Fibroblast of villous mesenchyme (primary cell): ENCODE results near the gene TPRKB. TPM values are rescaled to one million over a fixed set of nuclear protein-coding genes. Genes with fewer than 3 reads are reported as not detected.
"Not testable (repeated sequence)": the region's sequence is repeated elsewhere in the genome, so short reads cannot be mapped to it uniquely, and the experiment has no call there.

ENCODE experiments used
- DNase-seq: peaks from one replicate; pipeline ENCODE4 v3.0.0-alpha.2; 2010; ENCODE audit warnings: low read depth
- H3K4me3 ChIP-seq: 2 replicates; pipeline ENCODE4 v1.5.1; 2011; ENCODE audit warnings: low read depth, mild to moderate bottlenecking, low read length
- total RNA-seq: library from RNA; depleted of rRNA; stranded (reverse); fragments of >200 nt; gene quantifications from 2 replicates; pipeline ENCODE4 v1.2.3, GENCODE V29; 2012
- TF ChIP-seq, protein P1 (sequence below): IDR thresholded peaks from 2 replicates; pipeline ENCODE4 v1.5.1; 2012; ENCODE audit warnings: low read depth, mild to moderate bottlenecking, low read length; ENCODE audit not compliant: insufficient read depth

TPRKB gene
- 20.6 and 22.9 TPM in 2 replicates for total RNA-seq

DNA sequence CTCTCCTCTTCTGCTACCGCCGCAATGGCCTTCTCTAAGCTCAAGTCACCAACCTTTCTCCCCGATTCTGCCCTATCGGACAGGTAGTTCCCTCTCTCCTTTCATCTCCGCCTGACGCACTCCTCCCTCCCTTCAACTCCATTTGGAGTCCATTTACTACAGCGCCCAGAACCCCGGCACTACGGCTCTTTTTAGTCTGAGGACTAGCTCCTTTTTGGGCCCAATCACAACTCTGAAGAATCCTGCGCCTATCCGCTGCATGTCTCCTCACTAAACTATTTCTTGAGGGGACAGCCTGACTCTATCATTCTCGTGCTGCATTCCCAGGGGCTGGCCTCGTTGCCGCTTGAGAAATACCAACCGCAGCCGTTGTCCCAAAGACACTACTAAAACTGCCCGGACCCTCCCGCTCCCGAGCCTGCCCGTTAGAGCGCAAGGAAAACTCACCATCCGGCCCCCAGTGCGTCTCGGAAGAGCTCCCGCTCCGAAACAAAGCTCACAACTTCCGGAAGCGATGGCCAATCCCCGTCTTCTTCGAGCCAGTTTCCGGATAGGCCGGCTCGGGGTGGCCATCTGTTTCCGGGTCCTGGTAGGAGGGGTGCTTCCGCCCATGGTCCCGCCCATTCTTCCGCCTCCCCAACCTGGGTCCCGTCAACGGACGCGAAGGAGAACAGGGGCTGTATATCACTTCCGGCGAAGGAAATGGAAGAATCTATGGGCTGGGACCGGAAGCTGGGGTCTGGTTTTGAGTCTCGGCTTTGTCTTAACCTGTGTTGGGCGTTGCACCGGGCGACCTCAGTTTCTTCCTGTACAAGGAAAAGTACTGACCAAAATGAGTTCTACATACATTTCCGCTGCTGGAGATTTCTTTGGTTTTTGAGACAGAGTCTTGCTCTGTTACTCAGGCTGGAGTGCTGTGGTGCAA lies at the start of gene TPRKB:
Gene TPRKB (minus strand): TSS at position 491 of the 925 bp plus-strand sequence. CDS start 2,776 bp downstream, outside the sequence.
- DNase-seq, result peak; percentile 98
- TF ChIP-seq, protein P1, sequence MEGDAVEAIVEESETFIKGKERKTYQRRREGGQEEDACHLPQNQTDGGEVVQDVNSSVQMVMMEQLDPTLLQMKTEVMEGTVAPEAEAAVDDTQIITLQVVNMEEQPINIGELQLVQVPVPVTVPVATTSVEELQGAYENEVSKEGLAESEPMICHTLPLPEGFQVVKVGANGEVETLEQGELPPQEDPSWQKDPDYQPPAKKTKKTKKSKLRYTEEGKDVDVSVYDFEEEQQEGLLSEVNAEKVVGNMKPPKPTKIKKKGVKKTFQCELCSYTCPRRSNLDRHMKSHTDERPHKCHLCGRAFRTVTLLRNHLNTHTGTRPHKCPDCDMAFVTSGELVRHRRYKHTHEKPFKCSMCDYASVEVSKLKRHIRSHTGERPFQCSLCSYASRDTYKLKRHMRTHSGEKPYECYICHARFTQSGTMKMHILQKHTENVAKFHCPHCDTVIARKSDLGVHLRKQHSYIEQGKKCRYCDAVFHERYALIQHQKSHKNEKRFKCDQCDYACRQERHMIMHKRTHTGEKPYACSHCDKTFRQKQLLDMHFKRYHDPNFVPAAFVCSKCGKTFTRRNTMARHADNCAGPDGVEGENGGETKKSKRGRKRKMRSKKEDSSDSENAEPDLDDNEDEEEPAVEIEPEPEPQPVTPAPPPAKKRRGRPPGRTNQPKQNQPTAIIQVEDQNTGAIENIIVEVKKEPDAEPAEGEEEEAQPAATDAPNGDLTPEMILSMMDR, result no peak

DNA sequence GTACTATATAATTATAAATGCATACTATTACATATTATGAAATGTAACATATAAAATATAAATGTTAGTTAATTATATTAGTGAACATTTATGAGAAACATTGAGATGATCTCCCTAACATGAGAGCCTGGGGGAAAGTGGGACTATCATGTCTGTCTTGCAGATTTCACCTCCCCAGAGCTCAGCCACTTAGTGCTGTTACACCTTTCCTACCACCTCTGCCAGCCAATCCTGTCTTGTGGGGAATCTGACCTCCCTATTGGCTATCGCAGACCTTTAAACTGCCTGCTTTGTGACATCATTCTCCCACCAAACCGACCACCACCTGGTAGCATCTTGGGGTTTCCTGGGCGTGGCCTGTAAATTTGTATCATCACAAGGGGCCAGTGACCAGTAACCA lies 46.7 kb upstream of the TPRKB start, which contains the start of gene C2orf78:
Gene C2orf78 (plus strand): TSS at position 301 of the 400 bp plus-strand sequence. CDS start 127 bp downstream, outside the sequence.
- H3K4me3 ChIP-seq, DNase-seq: not testable (repeated sequence)

More for the DNA sequence above, at the start of gene TPRKB:
- H3K4me3 ChIP-seq, result peak within 1 kb of the TSS; percentile 85

DNA sequence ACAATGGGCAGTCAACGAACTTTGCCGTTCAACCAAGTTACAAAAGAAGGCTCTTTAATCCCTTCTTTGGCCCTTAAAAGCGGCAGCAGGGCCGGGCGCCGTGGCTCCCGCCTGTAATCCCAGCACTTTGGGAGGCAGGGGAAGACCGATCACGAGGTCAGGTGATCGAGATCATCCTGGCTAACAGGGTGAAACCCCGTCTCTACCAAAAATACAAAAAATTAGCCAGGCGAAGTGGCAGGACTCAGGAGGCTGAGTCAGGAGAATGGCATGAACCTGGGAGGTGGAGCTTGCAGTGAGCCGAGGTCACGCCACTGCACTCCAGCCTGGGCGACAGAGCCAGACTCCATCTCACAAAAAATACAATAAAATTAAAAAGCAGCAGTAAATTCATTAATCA lies 46.3 kb upstream of the TPRKB start:
- peak; percentile 13 for DNase-seq
- not testable (repeated sequence) for H3K4me3 ChIP-seq

DNA sequence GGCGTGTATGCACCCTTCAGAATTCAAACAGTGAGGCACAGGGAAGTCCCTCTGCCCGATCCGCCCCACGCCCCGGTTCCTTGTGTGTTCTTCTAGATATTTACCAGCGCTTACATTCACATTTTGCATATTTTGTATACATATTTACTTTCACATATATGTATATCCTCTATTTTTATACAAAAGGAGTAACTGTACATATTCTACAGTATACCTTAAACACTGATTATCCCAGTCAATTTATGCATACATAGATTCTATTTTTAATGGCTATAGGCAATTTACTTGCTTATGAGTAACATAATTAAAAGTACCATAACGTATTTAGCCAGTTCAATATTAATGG lies 43.1 kb upstream of the TPRKB start:
- H3K4me3 ChIP-seq, result peak overlapping the region; percentile 100
- DNase-seq, result no peak

DNA sequence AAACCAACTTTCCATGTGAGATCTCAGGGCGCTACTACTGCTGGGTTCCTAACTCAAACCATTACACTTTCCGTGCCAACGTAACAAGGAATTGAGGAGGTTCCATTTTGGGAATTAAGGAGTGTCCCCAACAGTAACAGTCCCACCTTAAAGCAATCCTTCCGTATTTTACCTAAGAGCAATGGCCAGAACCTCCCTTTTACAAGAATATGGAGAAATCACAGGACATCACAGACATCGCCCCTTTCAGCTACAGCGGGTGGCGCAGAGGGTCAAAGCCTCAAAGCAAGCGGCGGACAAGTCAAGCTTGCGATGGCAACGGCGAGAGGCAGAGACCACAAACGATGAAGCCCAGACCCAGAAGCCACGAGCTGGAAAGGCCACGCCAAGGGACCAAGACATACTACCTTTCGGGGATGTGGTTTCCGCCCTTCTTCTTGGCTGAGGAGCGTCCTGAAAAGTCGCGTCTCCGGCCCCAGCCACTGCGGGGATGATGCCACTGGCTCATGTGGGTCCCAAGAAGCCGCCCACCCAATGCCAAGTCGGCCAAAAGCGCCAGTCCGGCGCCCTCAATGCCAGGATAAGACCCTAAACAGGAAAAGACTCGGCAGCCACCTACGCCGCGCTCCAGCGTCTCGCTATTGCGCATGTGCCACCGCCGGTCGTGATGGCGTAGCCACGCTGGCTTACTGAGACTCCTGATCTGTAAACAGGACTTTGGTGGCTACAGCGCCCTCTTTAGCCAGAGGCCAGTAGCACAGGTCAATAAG lies 42.5 kb upstream of the TPRKB start, which contains the start of gene DUSP11:
Gene DUSP11 (minus strand): TSS at position 637 of the 770 bp plus-strand sequence. CDS start 129 bp downstream, at position 508.
- TF ChIP-seq, protein P1, result peak; percentile 96
- peak within 1 kb of the TSS; percentile 100 for H3K4me3 ChIP-seq
- peak; percentile 94 for DNase-seq

More for the DNA sequence above, 43.1 kb upstream of the TPRKB start:
- TF ChIP-seq, protein P1, result no peak

DNA sequence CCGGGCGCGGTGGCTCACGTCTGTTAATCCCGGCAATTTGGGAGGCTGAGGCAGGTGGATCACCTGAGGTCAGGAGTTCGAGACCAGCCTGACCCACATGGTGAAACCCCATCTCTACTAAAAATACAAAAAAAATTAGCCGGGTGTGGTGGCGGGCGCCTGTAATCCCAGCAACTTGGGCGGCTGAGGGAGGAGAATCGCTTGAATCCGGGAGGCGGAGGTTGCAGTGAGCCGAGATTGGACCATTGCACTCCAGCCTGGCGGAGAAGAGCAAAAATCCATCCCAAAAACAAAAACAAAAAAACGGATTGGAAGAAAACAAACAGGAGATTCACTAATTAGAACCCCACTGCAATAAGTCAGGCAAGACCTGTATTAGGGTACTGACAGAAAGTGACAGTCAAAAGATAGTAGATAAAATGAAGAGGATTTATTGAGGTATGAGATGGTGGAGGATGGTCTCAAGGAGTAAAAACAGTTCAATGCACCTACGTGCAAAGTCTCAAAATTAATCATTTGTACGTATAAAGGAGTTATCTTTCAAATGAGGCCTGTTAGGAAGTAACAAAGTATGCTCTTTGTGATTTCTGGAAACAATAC lies 41.8 kb upstream of the TPRKB start:
- H3K4me3 ChIP-seq, result peak overlapping the region; percentile 100
- not testable (repeated sequence) for DNase-seq

DNA sequence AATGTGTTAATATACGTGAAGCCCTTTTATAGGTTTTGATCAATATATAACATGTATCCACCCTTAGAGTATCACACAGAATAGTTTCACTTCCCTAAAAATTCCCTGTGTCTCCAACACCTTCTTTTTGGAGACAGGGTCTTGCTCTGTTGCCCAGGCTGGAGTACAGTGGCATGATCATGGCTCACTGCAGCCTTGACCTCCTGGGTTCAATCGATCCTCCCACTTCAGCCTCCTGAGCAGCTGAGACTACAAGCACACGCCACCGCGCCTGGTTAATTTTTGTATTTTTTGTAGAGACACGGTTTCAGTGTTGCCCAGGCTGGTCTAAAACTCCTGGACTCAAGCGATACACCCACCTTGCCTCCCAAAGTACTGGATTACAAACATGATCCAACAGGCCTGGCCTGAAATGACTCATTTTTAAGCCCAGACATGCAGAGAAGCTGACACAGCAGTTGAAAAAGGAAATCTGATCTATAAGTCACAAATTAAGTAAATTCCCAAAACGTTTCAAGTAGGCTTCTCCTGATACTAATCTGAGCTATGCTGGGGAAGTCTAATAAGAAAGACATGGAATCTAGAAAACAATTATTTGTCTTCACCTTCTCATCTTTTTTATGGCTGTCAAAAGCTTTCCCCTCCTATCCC lies 39.8 kb upstream of the TPRKB start:
- TF ChIP-seq, protein P1, result no peak
- DNase-seq, result peak; percentile 17
- no peak overlapping the region for H3K4me3 ChIP-seq
